ENCODE measurements around the gene ADAMTSL3. TPM values are rescaled to one million over a fixed set of nuclear protein-coding genes. Genes with fewer than 3 reads are reported as not detected.

Gene ADAMTSL3
- total RNA-seq, 1 donor from 2014 or later: 0.41 TPM

DNA sequence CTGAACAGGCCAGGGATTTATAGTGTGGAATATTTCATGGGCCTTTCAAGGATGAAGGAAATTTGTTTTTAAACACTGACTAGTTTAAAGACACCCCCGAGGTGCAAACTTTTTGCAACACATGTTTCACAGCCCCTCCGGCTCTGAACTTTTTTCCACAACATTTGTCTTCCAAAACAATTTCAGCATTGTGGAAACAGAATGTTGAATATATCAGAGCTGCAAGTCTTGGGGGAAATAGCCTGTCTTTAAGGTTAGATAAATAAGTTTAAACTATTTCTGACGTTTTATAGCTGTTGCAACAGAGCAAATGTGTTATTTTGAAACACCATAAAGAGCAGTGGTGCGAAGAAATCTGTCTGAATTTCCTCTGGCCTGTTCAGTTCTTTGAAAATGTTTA lies 352.5 kb downstream of the ADAMTSL3 start:
- no peaks in the 10 kb centered on the region for H3K36me3 Mint-ChIP-seq
- H3K4me3 ChIP-seq: no peak overlapping the region
- H3K27ac ChIP-seq: no peak overlapping the region
- H3K36me3 ChIP-seq: no peaks in the 10 kb centered on the region
- no peaks in the 10 kb centered on the region for H3K4me1 ChIP-seq
- H3K27me3 Mint-ChIP-seq (ENCODE audit: insufficient read depth, low read depth): peaks cover 2% of the 10 kb centered on the region
- no peak overlapping the region for H2AFZ ChIP-seq (replicated peaks)
- H3K4me2 ChIP-seq: no peak overlapping the region
- no peaks in the 10 kb centered on the region for H3F3A ChIP-seq (ENCODE audit: low read depth)
- TF ChIP-seq EZH2phosphoT487 (IDR thresholded peaks at IDR 0.05) (no peak), CTCF (IDR thresholded peaks at IDR 0.05) (no peak), EZH2 (IDR thresholded peaks at IDR 0.05) (no peak)
- H3K79me2 ChIP-seq (ENCODE audit: low read depth): no peaks in the 10 kb centered on the region
- H3K27ac Mint-ChIP-seq: no peak overlapping the region
- H3K4me1 Mint-ChIP-seq: no peaks in the 10 kb centered on the region
- no peak overlapping the region for H3K4me3 Mint-ChIP-seq
- H3K9me3 Mint-ChIP-seq: peaks cover 2% of the 10 kb centered on the region
- DNase-seq (ENCODE audit: low spot score): no peak
- H3K9me3 ChIP-seq (ENCODE audit: low read depth): no peaks in the 10 kb centered on the region
- H3K9ac ChIP-seq: no peak overlapping the region
- no peaks in the 10 kb centered on the region for H3K27me3 ChIP-seq
- H4K20me1 ChIP-seq (ENCODE audit: low read depth): no peaks in the 10 kb centered on the region

DNA sequence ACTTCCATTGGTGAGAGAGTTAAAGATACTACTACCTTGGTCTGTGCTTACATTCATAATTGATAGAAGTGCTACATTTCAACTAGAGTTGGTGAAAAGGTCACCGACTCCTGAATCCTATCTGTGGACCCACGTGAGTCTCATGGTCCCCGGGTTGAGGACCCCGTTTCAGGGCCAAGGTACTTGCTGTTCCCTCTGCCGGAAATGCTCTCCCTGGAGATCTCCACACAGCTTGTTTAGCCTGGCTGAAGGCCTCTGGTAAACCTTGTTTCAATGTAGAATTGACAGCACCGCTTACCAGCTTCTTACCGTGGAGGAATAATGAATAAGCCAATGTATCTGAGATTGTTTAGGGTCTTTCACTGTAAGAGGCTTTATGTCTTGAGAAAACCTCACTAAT lies 355.7 kb downstream of the ADAMTSL3 start:
- Histone ChIP-seq H3F3A (ENCODE audit: low read depth) (no peaks in the 10 kb centered on the region), H3K79me2 (ENCODE audit: low read depth) (no peaks in the 10 kb centered on the region), H3K4me3 (no peak overlapping the region), H3K9me3 (ENCODE audit: low read depth) (no peaks in the 10 kb centered on the region), H3K9ac (no peak overlapping the region), H2AFZ (replicated peaks) (no peak overlapping the region), H3K27ac (no peak overlapping the region), H3K27me3 (no peaks in the 10 kb centered on the region), H4K20me1 (ENCODE audit: low read depth) (no peaks in the 10 kb centered on the region), H3K4me1 (no peaks in the 10 kb centered on the region), H3K36me3 (no peaks in the 10 kb centered on the region), H3K4me2 (no peak overlapping the region)
- H3K4me3 Mint-ChIP-seq: no peak overlapping the region
- TF ChIP-seq CTCF (IDR thresholded peaks at IDR 0.05) (no peak), EZH2 (IDR thresholded peaks at IDR 0.05) (no peak), EZH2phosphoT487 (IDR thresholded peaks at IDR 0.05) (no peak)
- H3K36me3 Mint-ChIP-seq: no peaks in the 10 kb centered on the region
- peaks cover 2% of the 10 kb centered on the region for H3K9me3 Mint-ChIP-seq
- DNase-seq (ENCODE audit: low spot score): no peak
- H3K4me1 Mint-ChIP-seq: no peaks in the 10 kb centered on the region
- no peak overlapping the region for H3K27ac Mint-ChIP-seq
- peaks cover 2% of the 10 kb centered on the region for H3K27me3 Mint-ChIP-seq (ENCODE audit: insufficient read depth, low read depth)

- H3K36me3 ChIP-seq: no peaks in the 10 kb centered on the region
- H3K4me1 ChIP-seq: no peaks in the 10 kb centered on the region
- no peak overlapping the region for H3K4me2 ChIP-seq
- Mint-ChIP-seq H3K36me3 (no peaks in the 10 kb centered on the region), H3K9me3 (peaks cover 2% of the 10 kb centered on the region), H3K4me1 (no peaks in the 10 kb centered on the region), H3K4me3 (no peak overlapping the region), H3K27ac (no peak overlapping the region), H3K27me3 (ENCODE audit: insufficient read depth, low read depth) (peaks cover 2% of the 10 kb centered on the region)
- H3K9me3 ChIP-seq (ENCODE audit: low read depth): no peaks in the 10 kb centered on the region
- no peak for DNase-seq (ENCODE audit: low spot score)
- H3K9ac ChIP-seq: no peak overlapping the region
- no peak overlapping the region for H3K27ac ChIP-seq
- TF ChIP-seq EZH2phosphoT487 (IDR thresholded peaks at IDR 0.05) (no peak), CTCF (IDR thresholded peaks at IDR 0.05) (no peak), EZH2 (IDR thresholded peaks at IDR 0.05) (no peak)
- H2AFZ ChIP-seq (replicated peaks): no peak overlapping the region
- H4K20me1 ChIP-seq (ENCODE audit: low read depth): no peaks in the 10 kb centered on the region
- H3F3A ChIP-seq (ENCODE audit: low read depth): no peaks in the 10 kb centered on the region
- no peaks in the 10 kb centered on the region for H3K79me2 ChIP-seq (ENCODE audit: low read depth)
- H3K27me3 ChIP-seq: no peaks in the 10 kb centered on the region
- H3K4me3 ChIP-seq: no peak overlapping the region
Measured at GRCh38 chr15:84010246-84010645, 356.3 kb downstream of the ADAMTSL3 start.
